Measurements from ENCODE around the gene ADRM1. TPM values are rescaled to one million over a fixed set of nuclear protein-coding genes. Genes with fewer than 3 reads are reported as not detected.
A peak's percentile ranks its signal among the peaks of the same experiment; 100 is the strongest.

The ADRM1 gene
- polyA plus RNA-seq, 2 donors: 84.9 to 117 TPM

DNA sequence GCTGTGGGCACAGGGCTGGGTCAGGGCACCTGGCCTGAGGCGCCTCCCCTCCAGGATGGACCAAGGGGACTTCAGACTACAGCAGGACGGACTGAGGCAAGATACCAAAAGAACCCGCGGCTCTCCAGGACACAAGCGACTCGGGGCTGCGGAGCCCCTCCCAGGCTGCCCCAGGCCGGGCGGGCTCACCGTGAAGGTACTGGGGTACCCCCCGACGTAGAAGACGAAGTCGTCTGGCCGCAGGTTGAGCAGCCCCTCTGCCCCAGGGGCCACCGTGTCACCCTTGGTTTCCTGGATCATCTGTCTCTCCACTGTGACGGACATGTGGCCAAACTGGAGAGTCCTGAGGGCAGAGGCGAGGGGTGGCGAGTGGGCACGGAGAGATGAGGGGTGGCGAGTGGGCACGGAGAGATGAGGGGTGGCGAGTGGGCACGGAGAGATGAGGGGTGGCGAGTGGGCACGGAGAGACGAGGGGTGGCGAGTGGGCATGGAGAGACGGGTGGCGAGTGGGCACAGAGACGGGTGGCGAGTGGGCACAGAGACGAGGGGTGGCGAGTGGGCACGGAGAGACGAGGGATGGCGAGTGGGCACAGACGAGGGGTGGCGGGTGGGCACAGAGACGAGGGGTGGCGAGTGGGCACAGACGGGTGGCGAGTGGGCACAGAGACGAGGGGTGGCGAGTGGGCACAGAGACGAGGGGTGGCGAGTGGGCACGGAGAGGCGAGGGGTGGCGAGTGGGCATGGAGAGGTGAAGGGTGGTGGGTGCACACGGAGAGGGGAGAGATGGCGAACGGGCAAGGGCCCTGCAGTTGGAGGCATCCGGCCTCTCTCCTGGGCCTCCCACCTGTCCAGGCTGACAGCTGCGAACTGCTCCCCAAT is 10.9 kb downstream of the ADRM1 start:
- H3K4me1 ChIP-seq (ENCODE audit: control insufficient read depth in 2 of 2, insufficient read depth in 2 of 2, low read length in 1 of 2): peaks cover 4 to 19% of the 10 kb centered on the region in 2 donors
- WGBS, 2 donors: 92 to 93% methylated on average over 49 to 55 of the region's 55 CpGs
- H3K27ac ChIP-seq (ENCODE audit: low read depth in 2 of 2, low read length in 1 of 2): no peak overlapping the region
- H3K4me3 ChIP-seq (ENCODE audit: low read depth in 1 of 2, low read length in 2 of 2): no peak overlapping the region
- H3K36me3 ChIP-seq (ENCODE audit: control insufficient read depth in 2 of 2, insufficient read depth in 2 of 2, low read length in 1 of 2): peaks cover 6 to 77% of the 10 kb centered on the region in 2 donors
- H3K27me3 ChIP-seq (ENCODE audit: control insufficient read depth in 1 of 2, insufficient read depth in 2 of 2, low read length in 2 of 2): no peaks in the 10 kb centered on the region
- no peaks in the 10 kb centered on the region for H3K9me3 ChIP-seq (ENCODE audit: control insufficient read depth in 2 of 2, insufficient read depth in 1 of 2, low read depth in 1 of 2, low read length in 1 of 2)

DNA sequence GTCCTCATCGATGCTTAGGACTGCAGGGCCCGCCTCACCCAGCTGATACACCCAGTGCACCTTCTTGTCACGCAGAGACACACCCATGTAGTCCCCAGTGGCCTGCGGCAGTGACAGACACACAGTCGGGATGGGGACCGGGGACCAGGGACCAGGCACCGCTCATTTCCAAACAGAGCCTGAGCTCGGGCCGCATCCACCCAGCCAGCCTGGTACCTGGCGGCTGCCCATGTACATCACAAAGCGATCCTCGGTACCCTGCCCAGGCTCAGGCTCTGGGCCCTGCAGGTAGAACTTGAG is 11.5 kb downstream of the ADRM1 start:
- Histone ChIP-seq H3K27me3 (ENCODE audit: control insufficient read depth in 1 of 2, insufficient read depth in 2 of 2, low read length in 2 of 2) (no peaks in the 10 kb centered on the region), H3K4me1 (ENCODE audit: control insufficient read depth in 2 of 2, insufficient read depth in 2 of 2, low read length in 1 of 2) (peaks cover 4 to 19% of the 10 kb centered on the region in 2 donors), H3K9me3 (ENCODE audit: control insufficient read depth in 2 of 2, insufficient read depth in 1 of 2, low read depth in 1 of 2, low read length in 1 of 2) (no peaks in the 10 kb centered on the region), H3K36me3 (ENCODE audit: control insufficient read depth in 2 of 2, insufficient read depth in 2 of 2, low read length in 1 of 2) (peaks cover 6 to 72% of the 10 kb centered on the region in 2 donors), H3K27ac (ENCODE audit: low read depth in 2 of 2, low read length in 1 of 2) (no peak overlapping the region), H3K4me3 (ENCODE audit: low read depth in 1 of 2, low read length in 2 of 2) (no peak overlapping the region)
- WGBS, 2 donors: 90 to 91% methylated on average over 12 of the region's 12 CpGs

DNA sequence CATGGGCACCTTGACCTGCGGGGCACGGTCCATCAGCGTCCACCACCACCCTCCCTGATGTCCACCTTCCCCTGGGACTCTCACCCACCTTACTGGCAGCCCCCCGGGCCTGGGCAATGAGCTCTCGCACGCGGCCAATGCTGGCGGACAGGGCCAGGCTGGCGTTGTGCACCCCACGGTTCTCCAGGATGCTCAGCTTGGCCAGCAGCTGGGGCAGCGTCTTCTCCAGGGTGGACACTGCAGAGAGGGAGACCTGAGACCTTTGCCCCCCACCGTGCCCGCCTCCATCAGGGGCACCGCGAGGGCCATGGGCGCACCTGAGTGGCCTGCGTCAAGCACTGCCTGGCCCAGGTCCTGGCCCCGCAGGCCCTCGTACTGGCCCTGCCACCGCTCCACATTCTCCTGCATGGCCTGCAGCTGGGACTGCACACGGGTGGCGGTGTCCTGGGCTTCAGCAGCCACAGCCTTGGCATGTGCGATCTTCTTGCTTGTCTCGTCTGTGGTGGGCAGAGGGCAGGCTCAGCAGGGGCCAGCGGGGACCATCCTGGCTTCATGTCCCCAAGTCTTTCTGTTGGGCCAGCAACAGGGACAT is 12.0 kb downstream of the ADRM1 start:
- Histone ChIP-seq H3K4me1 (ENCODE audit: control insufficient read depth in 2 of 2, insufficient read depth in 2 of 2, low read length in 1 of 2) (peaks cover 4 to 24% of the 10 kb centered on the region in 2 donors), H3K36me3 (ENCODE audit: control insufficient read depth in 2 of 2, insufficient read depth in 2 of 2, low read length in 1 of 2) (peaks cover 6 to 71% of the 10 kb centered on the region in 2 donors)
- WGBS, 2 donors: 89 to 92% methylated on average over 25 of the region's 25 CpGs

DNA sequence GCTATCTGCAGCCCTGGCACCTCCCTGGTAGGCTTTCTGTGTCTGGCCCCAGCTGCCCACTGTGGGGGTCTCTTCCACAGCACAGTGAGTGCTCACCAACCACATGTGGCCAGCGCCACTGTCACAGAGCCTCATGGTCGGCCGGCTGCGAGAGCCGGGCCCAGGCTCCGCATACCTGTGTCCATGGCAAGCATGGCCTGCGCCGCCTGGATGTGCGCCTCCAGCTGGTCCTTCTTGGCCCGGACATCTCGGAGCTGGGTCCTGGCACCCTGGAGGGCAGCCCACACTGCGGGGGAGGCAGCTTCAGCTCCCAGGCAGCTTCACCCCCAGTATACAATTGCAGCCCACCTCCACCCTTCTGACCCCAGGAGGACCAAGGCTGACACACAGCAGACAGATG is 13.0 kb downstream of the ADRM1 start:
- H3K36me3 ChIP-seq (ENCODE audit: control insufficient read depth in 2 of 2, insufficient read depth in 2 of 2, low read length in 1 of 2): peaks cover 4 to 69% of the 10 kb centered on the region in 2 donors
- 93 to 99% methylated on average over 12 of the region's 12 CpGs for WGBS, 2 donors

More for the DNA sequence above, 12.0 kb downstream of the ADRM1 start:
- no peak overlapping the region for H3K4me3 ChIP-seq (ENCODE audit: low read depth in 1 of 2, low read length in 2 of 2)
- no peaks in the 10 kb centered on the region for H3K9me3 ChIP-seq (ENCODE audit: control insufficient read depth in 2 of 2, insufficient read depth in 1 of 2, low read depth in 1 of 2, low read length in 1 of 2)
- no peaks in the 10 kb centered on the region for H3K27me3 ChIP-seq (ENCODE audit: control insufficient read depth in 1 of 2, insufficient read depth in 2 of 2, low read length in 2 of 2)
- no peak overlapping the region for H3K27ac ChIP-seq (ENCODE audit: low read depth in 2 of 2, low read length in 1 of 2)

DNA sequence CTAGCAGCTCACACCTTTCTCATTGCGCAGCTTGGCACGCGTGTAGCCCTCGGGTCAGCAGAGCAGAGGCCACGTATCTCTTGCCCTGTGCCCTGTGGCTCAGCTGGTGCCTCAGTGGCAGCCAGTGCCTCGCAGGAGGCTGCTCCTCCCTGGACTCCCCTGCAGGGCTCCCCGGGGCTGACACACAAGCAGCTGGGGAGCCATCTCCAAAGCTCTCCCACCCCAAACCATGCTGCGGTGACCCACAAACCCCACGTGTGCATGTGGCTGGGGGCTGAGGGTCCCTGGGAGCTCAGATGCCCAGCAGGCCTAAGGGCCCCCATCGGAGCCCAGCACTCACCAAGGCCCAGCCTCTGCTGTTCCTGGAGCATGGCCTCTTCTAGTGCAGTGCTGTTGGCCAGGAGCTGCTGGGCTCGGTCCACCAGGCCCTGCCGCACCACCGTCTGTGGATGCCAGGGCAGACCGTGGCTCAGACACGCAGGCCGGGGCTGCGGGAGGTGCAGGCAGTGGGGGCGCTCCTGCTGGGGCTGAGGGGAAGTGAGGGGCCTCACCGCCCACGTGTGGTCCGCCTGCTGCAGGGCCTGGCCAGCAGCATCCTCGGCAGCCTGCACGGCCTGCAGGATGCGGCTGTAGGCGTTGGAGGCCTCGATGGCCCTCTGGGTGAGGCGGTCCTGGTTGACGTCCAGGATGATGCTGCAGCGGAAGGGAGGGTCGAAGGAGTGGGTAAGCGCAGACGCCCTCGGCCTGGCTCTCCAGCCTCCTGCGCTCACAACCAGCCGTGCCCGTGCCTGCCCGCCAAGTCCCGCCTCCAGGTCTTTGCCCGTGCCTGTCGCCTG is 13.8 kb downstream of the ADRM1 start:
- Histone ChIP-seq H3K4me1 (ENCODE audit: control insufficient read depth in 2 of 2, insufficient read depth in 2 of 2, low read length in 1 of 2) (peaks cover 4 to 19% of the 10 kb centered on the region in 2 donors), H3K27ac (ENCODE audit: low read depth in 2 of 2, low read length in 1 of 2) (peak overlapping the region in 1 of 2 donors; percentile 48), H3K4me3 (ENCODE audit: low read depth in 1 of 2, low read length in 2 of 2) (no peak overlapping the region), H3K27me3 (ENCODE audit: control insufficient read depth in 1 of 2, insufficient read depth in 2 of 2, low read length in 2 of 2) (no peaks in the 10 kb centered on the region), H3K9me3 (ENCODE audit: control insufficient read depth in 2 of 2, insufficient read depth in 1 of 2, low read depth in 1 of 2, low read length in 1 of 2) (no peaks in the 10 kb centered on the region), H3K36me3 (ENCODE audit: control insufficient read depth in 2 of 2, insufficient read depth in 2 of 2, low read length in 1 of 2) (peaks cover 0 to 63% of the 10 kb centered on the region in 2 donors)
- WGBS, 2 donors: 62 to 77% methylated on average over 40 of the region's 40 CpGs

More for the DNA sequence above, 13.0 kb downstream of the ADRM1 start:
- Histone ChIP-seq H3K4me1 (ENCODE audit: control insufficient read depth in 2 of 2, insufficient read depth in 2 of 2, low read length in 1 of 2) (peaks cover 4 to 22% of the 10 kb centered on the region in 2 donors), H3K27me3 (ENCODE audit: control insufficient read depth in 1 of 2, insufficient read depth in 2 of 2, low read length in 2 of 2) (no peaks in the 10 kb centered on the region), H3K4me3 (ENCODE audit: low read depth in 1 of 2, low read length in 2 of 2) (no peak overlapping the region), H3K9me3 (ENCODE audit: control insufficient read depth in 2 of 2, insufficient read depth in 1 of 2, low read depth in 1 of 2, low read length in 1 of 2) (no peaks in the 10 kb centered on the region), H3K27ac (ENCODE audit: low read depth in 2 of 2, low read length in 1 of 2) (no peak overlapping the region)

DNA sequence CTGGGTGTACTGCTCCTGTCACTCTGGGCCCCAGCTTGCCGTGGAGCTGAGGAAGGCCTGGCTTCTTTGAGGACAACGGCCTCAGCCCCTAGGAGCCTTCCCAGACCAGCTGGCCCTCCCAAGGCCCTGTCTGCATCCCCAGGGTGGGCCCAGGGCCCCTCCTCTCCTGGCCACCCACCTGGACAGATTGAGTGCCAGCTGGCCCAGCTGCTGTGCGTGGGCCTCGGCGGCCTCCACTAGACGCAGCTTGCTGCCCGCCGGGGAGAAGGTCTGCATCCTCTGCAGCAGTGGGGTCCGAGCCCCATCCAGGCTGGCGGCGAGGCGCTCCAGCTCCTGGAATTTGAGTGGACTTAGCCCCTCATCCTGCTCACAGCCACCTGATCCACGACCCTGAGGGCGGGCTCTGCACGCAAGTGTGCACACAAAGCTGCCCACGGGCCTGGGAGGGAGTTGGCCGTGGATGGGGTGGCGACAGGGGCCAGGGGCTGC is 14.4 kb downstream of the ADRM1 start:
- no peak overlapping the region for H3K4me3 ChIP-seq (ENCODE audit: low read depth in 1 of 2, low read length in 2 of 2)
- no peaks in the 10 kb centered on the region for H3K9me3 ChIP-seq (ENCODE audit: control insufficient read depth in 2 of 2, insufficient read depth in 1 of 2, low read depth in 1 of 2, low read length in 1 of 2)
- peaks cover 4 to 19% of the 10 kb centered on the region in 2 donors for H3K4me1 ChIP-seq (ENCODE audit: control insufficient read depth in 2 of 2, insufficient read depth in 2 of 2, low read length in 1 of 2)
- peaks cover 0 to 65% of the 10 kb centered on the region in 2 donors for H3K36me3 ChIP-seq (ENCODE audit: control insufficient read depth in 2 of 2, insufficient read depth in 2 of 2, low read length in 1 of 2)
- peak overlapping the region in 1 of 2 donors; percentile 44 for H3K27ac ChIP-seq (ENCODE audit: low read depth in 2 of 2, low read length in 1 of 2)
- WGBS, 2 donors: 48 to 71% methylated on average over 18 of the region's 18 CpGs
- H3K27me3 ChIP-seq (ENCODE audit: control insufficient read depth in 1 of 2, insufficient read depth in 2 of 2, low read length in 2 of 2): no peaks in the 10 kb centered on the region

DNA sequence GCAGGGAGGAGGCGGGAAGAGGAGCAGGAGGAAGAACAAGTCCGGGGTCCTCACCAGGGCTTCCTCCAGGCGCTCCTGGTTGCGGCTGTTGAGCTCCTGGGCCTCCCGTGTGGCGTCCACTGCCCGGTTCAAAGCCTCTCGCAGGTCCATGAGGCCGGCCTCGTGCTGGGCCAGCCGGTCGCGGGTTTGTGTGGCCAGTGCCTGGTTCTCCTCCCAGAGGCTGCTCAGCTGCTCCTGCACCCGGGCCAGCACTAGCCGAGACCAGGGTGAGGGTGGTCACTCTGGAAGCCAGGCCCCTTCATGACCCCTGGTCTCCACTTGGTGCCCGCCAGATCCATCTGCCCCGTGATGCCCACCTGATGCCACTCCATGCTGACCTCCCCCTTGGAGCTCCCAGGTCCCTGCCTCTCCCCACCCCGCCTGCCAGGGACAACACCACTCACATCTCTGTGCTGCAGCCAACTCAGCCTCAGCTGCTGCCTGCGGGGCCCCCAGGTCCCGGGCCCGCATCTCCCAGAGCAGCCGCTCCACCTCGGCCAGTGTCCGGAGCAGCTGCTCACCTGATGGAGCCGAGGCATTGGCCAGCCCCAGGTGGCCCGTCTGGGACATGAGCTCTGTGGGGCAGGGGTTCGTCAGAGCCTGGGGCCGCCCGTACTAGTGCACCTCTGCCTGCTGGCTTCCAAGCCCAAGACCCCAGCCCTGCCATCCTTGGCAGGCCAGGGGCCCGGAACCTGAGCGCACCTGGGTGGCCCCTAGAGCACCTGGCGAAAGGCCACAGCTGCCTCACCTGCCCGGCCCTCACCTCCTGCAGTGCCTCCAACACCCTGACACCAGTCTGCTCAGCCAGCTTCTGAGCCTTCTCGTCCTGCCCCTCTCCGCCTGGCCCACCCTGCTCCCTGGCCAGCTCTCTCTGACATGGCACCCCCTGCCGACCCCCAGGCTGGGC is 15.9 kb downstream of the ADRM1 start:
- Histone ChIP-seq H3K4me3 (ENCODE audit: low read depth in 1 of 2, low read length in 2 of 2) (no peak overlapping the region), H3K27ac (ENCODE audit: low read depth in 2 of 2, low read length in 1 of 2) (peak overlapping the region in 1 of 2 donors; percentile 34), H3K36me3 (ENCODE audit: control insufficient read depth in 2 of 2, insufficient read depth in 2 of 2, low read length in 1 of 2) (peaks cover 0 to 63% of the 10 kb centered on the region in 2 donors), H3K4me1 (ENCODE audit: control insufficient read depth in 2 of 2, insufficient read depth in 2 of 2, low read length in 1 of 2) (peaks cover 4 to 24% of the 10 kb centered on the region in 2 donors), H3K9me3 (ENCODE audit: control insufficient read depth in 2 of 2, insufficient read depth in 1 of 2, low read depth in 1 of 2, low read length in 1 of 2) (no peaks in the 10 kb centered on the region), H3K27me3 (ENCODE audit: control insufficient read depth in 1 of 2, insufficient read depth in 2 of 2, low read length in 2 of 2) (no peaks in the 10 kb centered on the region)
- 75 to 78% methylated on average over 36 of the region's 36 CpGs for WGBS, 2 donors

DNA sequence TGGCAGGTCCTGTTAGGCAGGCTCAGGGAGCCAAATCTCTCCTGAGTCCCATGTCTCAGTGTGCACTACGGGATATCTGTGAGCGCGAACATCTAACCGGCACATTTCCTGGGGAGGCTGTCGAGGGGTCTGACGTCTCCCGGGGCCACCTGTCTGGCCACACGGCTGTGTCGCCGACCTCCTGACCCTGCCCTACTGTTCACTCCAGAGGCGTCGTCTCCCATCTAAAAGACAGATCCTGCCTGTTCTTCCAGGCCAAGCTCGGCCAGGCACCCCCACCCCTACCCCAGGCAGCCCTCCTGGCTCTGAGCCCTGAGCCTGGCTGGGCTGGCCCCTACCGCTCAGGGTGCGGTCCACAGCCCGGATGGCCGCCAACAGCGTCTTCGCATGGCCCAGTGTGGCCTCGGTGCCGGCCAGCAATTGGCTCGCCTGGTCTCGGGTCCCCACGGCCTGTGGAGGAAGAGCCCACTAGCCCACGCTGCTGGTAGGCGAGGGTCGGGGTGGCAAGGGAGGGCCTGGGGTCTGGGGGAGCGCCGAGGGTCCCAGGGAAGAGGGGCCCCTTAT is 16.6 kb downstream of the ADRM1 start:
- 57 to 61% methylated on average over 29 of the region's 29 CpGs for WGBS, 2 donors

More for the DNA sequence above, 16.6 kb downstream of the ADRM1 start:
- no peaks in the 10 kb centered on the region for H3K9me3 ChIP-seq (ENCODE audit: control insufficient read depth in 2 of 2, insufficient read depth in 1 of 2, low read depth in 1 of 2, low read length in 1 of 2)
- peaks cover 4 to 32% of the 10 kb centered on the region in 2 donors for H3K4me1 ChIP-seq (ENCODE audit: control insufficient read depth in 2 of 2, insufficient read depth in 2 of 2, low read length in 1 of 2)
- peak overlapping the region; percentile 8 to 34 for H3K27ac ChIP-seq (ENCODE audit: low read depth in 2 of 2, low read length in 1 of 2)
- H3K36me3 ChIP-seq (ENCODE audit: control insufficient read depth in 2 of 2, insufficient read depth in 2 of 2, low read length in 1 of 2): peaks cover 0 to 61% of the 10 kb centered on the region in 2 donors
- H3K27me3 ChIP-seq (ENCODE audit: control insufficient read depth in 1 of 2, insufficient read depth in 2 of 2, low read length in 2 of 2): no peaks in the 10 kb centered on the region
- no peak overlapping the region for H3K4me3 ChIP-seq (ENCODE audit: low read depth in 1 of 2, low read length in 2 of 2)

Data from esophagus (tissue), 2 donors.